ENCODE data around the gene NADSYN1.

Gene NADSYN1

DNA sequence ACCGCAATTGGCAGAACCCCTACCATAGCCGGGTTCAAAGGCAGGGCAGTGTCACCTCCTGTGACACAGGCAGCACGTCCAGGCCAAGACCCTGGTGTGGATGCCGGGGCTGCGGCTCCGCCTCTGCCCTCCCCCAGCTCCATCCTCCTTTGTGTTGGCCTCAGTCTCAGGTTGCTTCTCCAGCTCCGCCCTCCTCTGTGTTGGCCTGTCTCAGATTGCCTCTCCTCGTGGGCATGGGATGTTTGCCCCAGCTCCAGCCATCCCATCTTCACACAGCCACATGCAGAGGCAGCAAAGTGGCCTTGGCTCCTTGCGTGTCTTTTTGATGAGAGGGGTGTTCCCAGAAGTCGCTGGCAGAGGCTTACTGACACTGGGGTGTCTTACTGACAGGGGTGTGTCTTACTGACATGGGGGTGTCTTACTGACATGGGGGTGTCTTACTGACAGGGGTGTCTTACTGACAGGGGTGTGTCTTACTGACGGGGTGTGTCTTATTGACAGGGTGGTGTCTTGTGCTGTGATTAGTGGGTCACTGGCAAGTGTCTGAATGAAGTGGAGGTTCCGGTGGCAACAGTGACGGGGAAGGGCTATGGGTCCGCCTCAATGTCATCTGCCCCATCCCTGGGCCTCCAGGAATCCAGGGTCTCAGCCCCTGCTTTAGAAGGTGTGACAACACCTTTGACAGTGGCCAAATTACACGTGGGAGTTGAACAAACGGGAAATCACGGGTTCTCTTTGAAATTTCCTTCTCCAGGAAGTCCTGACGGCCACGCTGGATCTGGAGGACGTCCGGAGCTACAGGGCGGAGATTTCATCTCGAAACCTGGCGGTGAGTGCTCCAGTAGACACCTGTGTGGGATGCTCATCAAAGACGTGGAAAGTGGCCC is 24.9 kb downstream of the NADSYN1 start:
- H3K27me3 ChIP-seq (ENCODE audit: control insufficient read depth in 1 of 2, insufficient read depth in 2 of 2, low read length in 2 of 2), result no peaks in the 10 kb centered on the region
- no peaks in the 10 kb centered on the region for H3K9me3 ChIP-seq (ENCODE audit: low read length)
- no peak overlapping the region for H3K4me3 ChIP-seq (ENCODE audit: low read depth in 1 of 2, low read length in 2 of 2)
- no peak overlapping the region for H3K27ac ChIP-seq (ENCODE audit: low read depth, low read length)
- H3K36me3 ChIP-seq (ENCODE audit: insufficient read depth, low read length), result peaks cover 52% of the 10 kb centered on the region
- H3K9ac ChIP-seq (ENCODE audit: low read length), result no peak overlapping the region
- H3K4me1 ChIP-seq (ENCODE audit: insufficient read depth, low read length), result no peaks in the 10 kb centered on the region

DNA sequence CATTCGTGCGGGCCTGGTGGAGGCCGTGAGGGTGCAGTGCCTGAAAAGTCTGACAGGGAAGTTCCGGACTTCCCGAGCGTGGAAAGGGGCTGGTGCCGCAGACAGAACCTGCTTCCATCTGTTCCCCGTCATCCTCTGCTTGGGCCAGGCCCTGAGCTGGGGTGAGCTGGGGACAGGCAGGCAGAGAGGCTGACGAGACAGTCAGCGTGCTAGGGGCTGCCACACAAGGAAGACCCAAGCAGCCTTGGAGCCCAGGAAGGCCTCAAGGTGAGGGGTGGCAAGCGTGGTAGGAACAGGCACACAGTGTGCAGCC is 25.5 kb downstream of the NADSYN1 start:
- Histone ChIP-seq H3K27ac (ENCODE audit: low read depth, low read length) (no peak overlapping the region), H3K9ac (ENCODE audit: low read length) (no peak overlapping the region), H3K36me3 (ENCODE audit: insufficient read depth, low read length) (peaks cover 53% of the 10 kb centered on the region), H3K27me3 (ENCODE audit: control insufficient read depth in 1 of 2, insufficient read depth in 2 of 2, low read length in 2 of 2) (no peaks in the 10 kb centered on the region), H3K9me3 (ENCODE audit: low read length) (no peaks in the 10 kb centered on the region), H3K4me3 (ENCODE audit: low read depth in 1 of 2, low read length in 2 of 2) (no peak overlapping the region), H3K4me1 (ENCODE audit: insufficient read depth, low read length) (no peaks in the 10 kb centered on the region)

DNA sequence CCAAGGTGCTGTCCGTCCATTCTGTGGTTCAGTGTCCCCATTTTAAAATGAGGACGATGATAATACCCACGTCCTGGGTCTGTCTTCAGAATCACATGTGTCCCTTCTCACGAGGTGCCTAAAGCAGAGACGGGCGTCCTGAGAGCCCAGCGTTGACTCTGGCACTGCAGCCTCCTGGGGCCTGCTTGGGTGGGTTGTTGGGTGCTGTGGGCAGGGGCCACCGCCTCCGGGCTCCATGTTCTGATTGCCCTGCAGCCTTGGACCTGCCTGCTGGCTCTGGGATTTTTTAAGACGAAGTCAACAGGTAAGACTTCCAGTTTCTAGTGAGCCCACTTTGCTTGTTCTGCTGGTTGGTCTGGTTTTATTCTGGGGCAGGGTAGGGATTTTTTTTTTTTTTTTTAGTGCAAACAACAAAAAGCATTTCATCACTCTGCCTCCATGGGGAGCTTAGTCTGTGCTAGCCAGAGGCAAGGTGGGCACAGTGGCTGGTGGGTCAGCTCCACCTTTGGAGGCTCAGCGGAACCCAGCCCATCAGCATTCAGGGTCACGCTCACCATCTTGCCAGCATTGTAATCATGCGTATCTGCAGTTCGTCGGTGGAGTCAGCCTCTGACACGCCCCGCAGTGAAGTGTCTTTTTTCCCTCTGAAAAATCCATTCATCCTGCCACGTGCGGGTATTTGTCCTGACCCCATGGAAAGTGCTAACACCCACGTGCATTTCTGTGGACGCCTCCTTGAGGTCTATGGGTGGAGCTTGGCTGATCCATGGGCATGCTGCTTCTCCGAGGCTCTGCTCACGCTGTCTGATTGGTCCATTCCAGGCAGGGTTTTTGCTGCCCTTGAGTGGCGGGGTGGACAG is 28.3 kb downstream of the NADSYN1 start:
- Histone ChIP-seq H3K9me3 (ENCODE audit: low read length) (no peaks in the 10 kb centered on the region), H3K9ac (ENCODE audit: low read length) (no peak overlapping the region), H3K36me3 (ENCODE audit: insufficient read depth, low read length) (peaks cover 56% of the 10 kb centered on the region), H3K27ac (ENCODE audit: low read depth, low read length) (no peak overlapping the region), H3K4me3 (ENCODE audit: low read depth in 1 of 2, low read length in 2 of 2) (no peak overlapping the region), H3K4me1 (ENCODE audit: insufficient read depth, low read length) (no peaks in the 10 kb centered on the region), H3K27me3 (ENCODE audit: control insufficient read depth in 1 of 2, insufficient read depth in 2 of 2, low read length in 2 of 2) (no peaks in the 10 kb centered on the region)

DNA sequence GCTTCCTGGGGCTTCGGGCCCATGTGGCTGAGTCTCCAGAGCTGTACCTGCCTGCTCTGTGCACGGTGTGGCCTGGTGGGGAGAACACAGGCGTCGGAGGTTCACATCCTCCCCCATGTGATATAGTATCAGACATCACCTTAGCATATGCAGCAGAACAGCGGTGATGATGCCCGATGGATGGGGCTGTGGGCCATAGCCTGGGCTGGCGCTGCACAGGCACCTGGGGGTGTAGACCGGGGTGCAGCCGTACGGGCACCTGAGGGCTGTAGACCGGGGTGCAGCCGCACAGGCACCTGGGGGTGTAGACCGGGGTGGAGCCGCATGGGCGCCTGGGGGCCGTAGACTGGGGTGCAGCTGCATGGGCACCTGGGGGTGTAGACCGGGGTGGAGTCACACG is 29.2 kb downstream of the NADSYN1 start:
- no peaks in the 10 kb centered on the region for H3K4me1 ChIP-seq (ENCODE audit: insufficient read depth, low read length)
- no peak overlapping the region for H3K4me3 ChIP-seq (ENCODE audit: low read depth in 1 of 2, low read length in 2 of 2)
- no peak overlapping the region for H3K9ac ChIP-seq (ENCODE audit: low read length)
- no peaks in the 10 kb centered on the region for H3K27me3 ChIP-seq (ENCODE audit: control insufficient read depth in 1 of 2, insufficient read depth in 2 of 2, low read length in 2 of 2)
- H3K27ac ChIP-seq (ENCODE audit: low read depth, low read length), result no peak overlapping the region
- peaks cover 59% of the 10 kb centered on the region for H3K36me3 ChIP-seq (ENCODE audit: insufficient read depth, low read length)
- no peaks in the 10 kb centered on the region for H3K9me3 ChIP-seq (ENCODE audit: low read length)

DNA sequence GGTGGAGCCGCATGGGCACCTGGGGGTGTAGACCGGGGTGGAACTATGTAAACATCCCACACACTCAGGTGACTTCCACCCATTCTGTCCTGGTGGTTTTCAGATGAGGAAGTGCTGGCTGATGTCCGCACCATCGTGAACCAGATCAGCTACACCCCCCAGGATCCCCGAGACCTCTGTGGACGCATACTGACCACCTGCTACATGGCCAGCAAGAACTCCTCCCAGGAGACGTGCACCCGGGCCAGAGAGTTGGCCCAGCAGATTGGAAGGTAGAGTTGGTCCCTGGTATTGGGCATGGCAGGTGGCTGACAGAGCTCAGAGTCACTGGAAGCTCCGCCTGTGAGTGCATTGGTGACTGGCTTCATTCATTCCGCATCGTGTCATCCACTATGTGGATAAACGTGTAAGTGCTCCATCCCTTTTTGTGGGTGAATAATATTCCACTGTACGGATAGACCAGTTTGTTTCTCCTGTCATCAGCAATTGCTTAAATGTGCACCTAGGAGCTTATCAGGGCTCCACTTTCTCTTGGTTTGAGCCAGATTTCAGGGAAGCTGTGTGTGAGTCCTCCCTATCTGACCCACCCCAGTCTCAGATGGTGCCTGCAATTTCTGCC is 29.9 kb downstream of the NADSYN1 start:
- peaks cover 59% of the 10 kb centered on the region for H3K36me3 ChIP-seq (ENCODE audit: insufficient read depth, low read length)
- no peaks in the 10 kb centered on the region for H3K27me3 ChIP-seq (ENCODE audit: control insufficient read depth in 1 of 2, insufficient read depth in 2 of 2, low read length in 2 of 2)
- H3K9me3 ChIP-seq (ENCODE audit: low read length), result no peaks in the 10 kb centered on the region
- no peak overlapping the region for H3K27ac ChIP-seq (ENCODE audit: low read depth, low read length)
- no peak overlapping the region for H3K9ac ChIP-seq (ENCODE audit: low read length)
- H3K4me1 ChIP-seq (ENCODE audit: insufficient read depth, low read length), result no peaks in the 10 kb centered on the region
- H3K4me3 ChIP-seq (ENCODE audit: low read depth in 1 of 2, low read length in 2 of 2), result no peak overlapping the region

DNA sequence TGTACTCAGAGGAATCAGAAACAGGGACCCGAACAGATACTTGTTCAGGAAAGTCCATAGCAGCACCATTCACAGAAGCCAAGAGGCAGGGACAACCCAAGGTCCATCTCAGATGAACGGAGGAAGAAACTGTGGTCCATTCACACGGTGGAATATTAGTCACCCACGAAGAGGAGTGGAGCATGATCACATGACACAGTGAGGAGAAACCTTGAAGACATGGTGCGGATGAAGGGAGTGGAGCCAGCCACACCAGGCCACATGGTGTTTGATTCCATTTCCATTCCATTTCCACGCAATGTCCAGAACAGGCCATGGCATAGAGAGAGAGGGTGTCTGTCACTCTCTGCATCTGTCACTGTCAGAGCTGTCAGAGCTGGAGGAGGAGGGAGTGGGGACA is 30.7 kb downstream of the NADSYN1 start:
- Histone ChIP-seq H3K4me3 (ENCODE audit: low read depth in 1 of 2, low read length in 2 of 2) (no peak overlapping the region), H3K9ac (ENCODE audit: low read length) (no peak overlapping the region), H3K27ac (ENCODE audit: low read depth, low read length) (no peak overlapping the region), H3K9me3 (ENCODE audit: low read length) (no peaks in the 10 kb centered on the region), H3K4me1 (ENCODE audit: insufficient read depth, low read length) (no peaks in the 10 kb centered on the region), H3K27me3 (ENCODE audit: control insufficient read depth in 1 of 2, insufficient read depth in 2 of 2, low read length in 2 of 2) (no peaks in the 10 kb centered on the region), H3K36me3 (ENCODE audit: insufficient read depth, low read length) (peaks cover 59% of the 10 kb centered on the region)

DNA sequence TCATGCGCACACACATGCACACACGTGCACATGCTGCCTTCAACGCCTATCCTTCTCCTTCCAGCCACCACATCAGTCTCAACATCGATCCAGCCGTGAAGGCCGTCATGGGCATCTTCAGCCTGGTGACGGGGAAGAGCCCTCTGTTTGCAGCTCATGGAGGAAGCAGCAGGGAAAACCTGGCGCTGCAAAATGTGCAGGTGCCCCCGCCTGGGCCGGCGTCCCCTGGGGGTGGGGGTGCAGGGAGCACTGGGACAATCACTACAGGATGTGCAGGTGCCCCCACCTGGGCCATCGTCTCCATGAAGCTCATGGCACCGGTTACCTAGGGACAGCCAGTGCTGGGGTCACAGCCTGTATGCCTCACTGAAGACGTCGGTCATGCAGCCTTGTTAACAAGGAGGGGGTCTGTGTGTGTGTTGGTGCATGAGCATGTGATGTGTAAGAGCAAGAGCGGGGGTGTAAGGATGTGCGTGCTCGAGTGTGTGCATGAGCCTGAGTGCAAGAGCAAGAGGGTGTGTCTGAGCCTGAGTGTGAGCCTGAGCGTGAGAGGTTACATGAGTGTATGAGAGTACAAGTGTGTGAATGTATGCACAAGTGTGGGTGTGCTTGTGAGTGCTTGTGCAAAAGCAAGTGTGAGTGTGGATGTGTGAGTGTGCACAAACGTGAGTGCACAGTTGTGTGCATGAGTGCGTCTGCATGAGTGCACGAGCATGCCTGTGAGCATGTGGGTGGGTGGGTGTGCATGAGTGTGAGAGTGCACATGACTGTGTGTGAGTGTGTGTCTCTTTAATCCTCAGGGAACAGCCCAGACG is 31.5 kb downstream of the NADSYN1 start:
- H3K9me3 ChIP-seq (ENCODE audit: low read length), result no peaks in the 10 kb centered on the region
- H3K4me1 ChIP-seq (ENCODE audit: insufficient read depth, low read length), result no peaks in the 10 kb centered on the region
- no peak overlapping the region for H3K27ac ChIP-seq (ENCODE audit: low read depth, low read length)
- H3K9ac ChIP-seq (ENCODE audit: low read length), result no peak overlapping the region
- H3K36me3 ChIP-seq (ENCODE audit: insufficient read depth, low read length), result peaks cover 59% of the 10 kb centered on the region
- H3K27me3 ChIP-seq (ENCODE audit: control insufficient read depth in 1 of 2, insufficient read depth in 2 of 2, low read length in 2 of 2), result no peaks in the 10 kb centered on the region
- no peak overlapping the region for H3K4me3 ChIP-seq (ENCODE audit: low read depth in 1 of 2, low read length in 2 of 2)

DNA sequence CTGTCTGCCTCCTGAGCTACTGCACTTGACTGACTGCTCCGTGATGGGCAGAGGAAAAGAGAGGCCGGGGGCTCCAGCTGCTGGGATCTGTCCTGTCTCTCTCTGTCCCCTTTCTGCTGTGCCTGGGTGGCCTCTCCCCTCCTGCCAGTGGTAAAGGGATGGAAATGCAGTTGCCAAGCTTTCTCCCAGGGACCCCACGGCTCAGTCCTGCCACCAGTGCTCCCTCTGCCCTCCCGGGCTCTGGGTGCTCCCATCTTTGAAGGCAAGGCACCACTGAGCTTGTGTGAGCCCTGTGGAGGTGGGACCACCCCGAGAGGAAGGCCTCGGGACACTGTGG is 32.0 kb downstream of the NADSYN1 start:
- Histone ChIP-seq H3K4me1 (ENCODE audit: insufficient read depth, low read length) (no peaks in the 10 kb centered on the region), H3K9ac (ENCODE audit: low read length) (no peak overlapping the region), H3K4me3 (ENCODE audit: low read depth in 1 of 2, low read length in 2 of 2) (no peak overlapping the region), H3K27me3 (ENCODE audit: control insufficient read depth in 1 of 2, insufficient read depth in 2 of 2, low read length in 2 of 2) (no peaks in the 10 kb centered on the region), H3K9me3 (ENCODE audit: low read length) (no peaks in the 10 kb centered on the region), H3K27ac (ENCODE audit: low read depth, low read length) (no peak overlapping the region), H3K36me3 (ENCODE audit: insufficient read depth, low read length) (peaks cover 58% of the 10 kb centered on the region)

DNA sequence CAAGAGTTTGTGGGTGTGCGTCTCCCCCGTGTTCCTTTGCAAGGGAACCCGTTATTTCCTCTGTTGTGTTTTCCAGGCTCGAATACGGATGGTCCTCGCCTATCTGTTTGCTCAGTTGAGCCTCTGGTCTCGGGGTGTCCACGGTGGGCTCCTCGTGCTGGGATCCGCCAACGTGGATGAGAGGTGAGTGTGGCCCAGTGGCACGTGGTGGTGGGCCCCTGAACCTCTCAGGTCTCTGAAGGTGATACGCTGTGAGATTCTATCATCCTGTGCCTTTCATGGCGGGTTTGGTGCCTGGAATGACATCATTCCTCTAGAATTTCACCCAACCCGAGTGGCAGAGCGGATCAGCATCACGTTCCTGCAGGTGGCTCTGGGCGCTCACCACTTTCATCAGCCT is 32.5 kb downstream of the NADSYN1 start:
- no peak overlapping the region for H3K4me3 ChIP-seq (ENCODE audit: low read depth in 1 of 2, low read length in 2 of 2)
- H3K27ac ChIP-seq (ENCODE audit: low read depth, low read length), result no peak overlapping the region
- H3K36me3 ChIP-seq (ENCODE audit: insufficient read depth, low read length), result peaks cover 55% of the 10 kb centered on the region
- H3K4me1 ChIP-seq (ENCODE audit: insufficient read depth, low read length), result no peaks in the 10 kb centered on the region
- H3K9me3 ChIP-seq (ENCODE audit: low read length), result no peaks in the 10 kb centered on the region
- H3K27me3 ChIP-seq (ENCODE audit: control insufficient read depth in 1 of 2, insufficient read depth in 2 of 2, low read length in 2 of 2), result no peaks in the 10 kb centered on the region
- H3K9ac ChIP-seq (ENCODE audit: low read length), result no peak overlapping the region

DNA sequence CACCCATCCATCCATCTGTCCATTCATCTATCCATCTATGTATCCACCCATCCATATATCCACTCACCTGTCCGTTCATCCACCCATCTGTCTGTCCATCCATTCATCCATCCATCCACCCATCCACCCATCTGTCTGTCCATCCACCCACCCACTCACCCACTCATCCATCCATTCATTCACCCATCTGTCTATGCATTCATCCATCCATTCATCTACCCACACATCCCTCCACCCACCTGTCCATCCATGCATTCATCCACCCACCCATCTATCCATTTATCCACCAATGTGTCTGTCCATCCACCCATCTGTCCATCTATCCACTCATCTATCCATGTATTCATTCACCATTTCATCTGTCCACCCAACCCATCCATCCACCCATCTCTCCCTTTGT is 33.3 kb downstream of the NADSYN1 start:
- Histone ChIP-seq H3K27me3 (ENCODE audit: control insufficient read depth in 1 of 2, insufficient read depth in 2 of 2, low read length in 2 of 2) (no peaks in the 10 kb centered on the region), H3K9ac (ENCODE audit: low read length) (no peak overlapping the region), H3K27ac (ENCODE audit: low read depth, low read length) (no peak overlapping the region), H3K4me1 (ENCODE audit: insufficient read depth, low read length) (no peaks in the 10 kb centered on the region), H3K4me3 (ENCODE audit: low read depth in 1 of 2, low read length in 2 of 2) (no peak overlapping the region), H3K36me3 (ENCODE audit: insufficient read depth, low read length) (peaks cover 46% of the 10 kb centered on the region), H3K9me3 (ENCODE audit: low read length) (no peaks in the 10 kb centered on the region)

DNA sequence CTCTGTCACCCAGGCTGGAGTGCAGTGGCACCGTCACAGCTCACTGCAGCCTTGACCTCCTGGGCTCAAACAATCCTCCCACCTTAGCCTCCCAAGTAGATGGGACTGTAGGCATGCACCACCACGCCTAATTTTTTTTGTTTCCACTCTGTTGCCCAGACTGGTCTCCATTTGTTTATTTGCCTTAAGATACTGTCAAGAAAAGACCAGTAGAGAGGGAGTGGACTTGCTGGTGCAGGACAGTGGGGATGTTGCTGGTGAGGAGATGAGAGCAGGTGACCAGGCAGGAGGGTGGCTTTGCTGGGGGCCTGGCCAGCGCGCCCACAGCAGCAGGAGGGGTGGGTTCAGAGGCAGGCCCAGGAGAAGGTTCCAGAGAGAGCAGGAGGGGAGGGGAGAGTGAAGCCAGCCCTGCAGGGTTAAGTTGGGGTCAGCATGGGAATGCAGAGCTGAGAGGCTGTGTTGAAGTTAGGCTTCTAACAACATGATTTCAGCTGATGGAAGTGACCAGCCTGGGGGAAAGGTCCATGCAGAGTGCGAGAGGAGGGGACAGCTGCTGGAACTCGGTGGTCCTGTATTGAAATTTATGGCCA is 35.8 kb downstream of the NADSYN1 start:
- H3K36me3 ChIP-seq (ENCODE audit: insufficient read depth, low read length), result peaks cover 35% of the 10 kb centered on the region

More for the DNA sequence above, 35.8 kb downstream of the NADSYN1 start:
- H3K4me1 ChIP-seq (ENCODE audit: insufficient read depth, low read length), result no peaks in the 10 kb centered on the region
- no peak overlapping the region for H3K9ac ChIP-seq (ENCODE audit: low read length)
- H3K9me3 ChIP-seq (ENCODE audit: low read length), result no peaks in the 10 kb centered on the region
- H3K27ac ChIP-seq (ENCODE audit: low read depth, low read length), result no peak overlapping the region
- no peak overlapping the region for H3K4me3 ChIP-seq (ENCODE audit: low read depth in 1 of 2, low read length in 2 of 2)
- H3K27me3 ChIP-seq (ENCODE audit: control insufficient read depth in 1 of 2, insufficient read depth in 2 of 2, low read length in 2 of 2), result no peaks in the 10 kb centered on the region
